GM18870 (cell line): ENCODE measurements around the gene DCP1B.

Experiments used
- ATAC-seq: cut with Tn5 transposase; IDR thresholded peaks from one replicate; pipeline ENCODE4 v1.9.1; 2021; ENCODE audit warnings: moderate library complexity; ENCODE audit not compliant: unreplicated experiment

The DCP1B gene

DNA sequence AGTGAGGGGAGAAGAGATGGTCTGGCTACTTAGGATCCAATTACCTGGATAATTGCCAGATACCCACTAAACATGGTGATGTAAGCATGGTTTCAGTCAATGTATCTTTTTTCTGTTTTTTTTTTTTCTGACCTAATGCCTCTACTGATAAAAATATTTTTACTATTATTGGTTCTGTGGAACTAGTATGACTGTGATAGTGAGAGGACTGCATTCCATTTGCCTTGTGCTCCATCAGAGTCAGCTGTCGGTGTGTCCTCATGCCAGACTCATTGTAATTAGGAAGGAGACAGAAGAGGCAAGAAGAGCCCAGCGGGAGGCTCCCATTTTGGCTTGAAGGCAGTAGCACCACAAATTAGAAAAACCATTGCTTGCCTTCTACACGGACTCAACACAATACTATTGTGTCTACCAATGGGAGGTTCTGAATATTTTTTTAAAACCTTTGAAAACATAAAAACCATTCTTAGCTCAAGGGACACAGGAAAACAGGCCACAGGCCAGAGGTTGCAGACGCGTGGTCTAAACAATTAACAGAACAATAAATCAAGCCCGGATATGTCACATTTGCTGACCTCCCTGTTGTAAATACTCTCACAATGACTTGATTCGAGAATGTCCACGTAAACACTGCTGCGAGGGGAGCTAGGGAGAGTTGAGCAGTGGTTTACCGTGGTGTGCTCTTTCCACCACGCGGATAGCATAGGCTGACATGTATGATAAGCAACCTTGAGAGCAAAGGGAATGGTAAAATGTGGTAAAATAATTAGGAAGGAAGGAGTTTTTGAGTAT, 13.5 kb upstream of the DCP1B start:
- ATAC-seq: no peak

DNA sequence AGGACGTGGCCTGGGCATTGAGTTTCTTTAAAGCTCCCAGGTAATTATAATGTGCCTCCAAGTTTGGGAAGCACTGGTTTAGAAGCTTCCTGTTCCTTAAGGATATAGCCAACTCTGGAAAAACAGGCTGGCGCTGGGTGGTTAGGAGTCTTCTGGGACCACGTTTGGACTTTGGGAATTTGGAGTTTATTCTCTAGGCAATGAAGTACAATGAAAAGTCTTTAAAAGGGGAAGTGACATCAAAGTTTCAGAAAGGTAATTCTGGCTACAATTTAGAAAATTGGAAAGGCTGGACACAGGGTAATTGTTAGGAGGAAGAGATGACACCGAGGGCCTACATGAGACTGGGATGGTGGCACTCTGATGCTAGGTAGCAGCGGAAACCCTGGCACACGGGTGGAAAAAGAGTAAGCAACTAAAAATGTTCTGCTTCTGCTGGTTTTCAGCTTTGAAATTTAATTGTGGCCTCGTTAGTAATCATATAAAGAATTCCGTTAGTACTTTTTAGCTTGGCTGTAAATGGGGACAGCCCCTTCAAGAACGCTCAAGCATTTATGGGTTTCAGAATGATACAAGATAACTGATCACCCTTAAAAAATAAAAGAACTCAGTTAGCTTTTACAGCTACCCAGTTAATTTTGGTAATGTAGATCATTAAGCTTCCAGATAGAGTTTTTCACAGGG, 12.7 kb upstream of the DCP1B start:
- ATAC-seq: no peak

DNA sequence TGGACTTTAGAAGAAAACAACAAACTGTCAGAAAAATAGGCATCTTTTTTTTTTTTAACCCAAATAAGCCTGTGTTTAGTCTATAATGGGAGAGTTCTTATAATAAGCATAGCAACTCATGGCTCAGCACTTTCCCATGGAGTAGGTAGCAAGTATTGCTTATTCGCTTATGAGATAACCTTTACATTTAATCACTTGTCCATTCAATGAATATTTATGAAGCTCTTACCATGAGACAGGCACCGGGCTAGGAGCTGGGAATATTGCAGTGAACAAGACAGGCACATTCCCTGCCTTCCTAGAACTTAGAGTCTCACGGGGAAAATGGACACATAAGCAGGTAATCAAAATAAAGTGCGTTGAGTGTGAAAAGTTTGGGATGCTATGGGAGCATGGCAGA, 10.0 kb upstream of the DCP1B start:
- no peak for ATAC-seq

DNA sequence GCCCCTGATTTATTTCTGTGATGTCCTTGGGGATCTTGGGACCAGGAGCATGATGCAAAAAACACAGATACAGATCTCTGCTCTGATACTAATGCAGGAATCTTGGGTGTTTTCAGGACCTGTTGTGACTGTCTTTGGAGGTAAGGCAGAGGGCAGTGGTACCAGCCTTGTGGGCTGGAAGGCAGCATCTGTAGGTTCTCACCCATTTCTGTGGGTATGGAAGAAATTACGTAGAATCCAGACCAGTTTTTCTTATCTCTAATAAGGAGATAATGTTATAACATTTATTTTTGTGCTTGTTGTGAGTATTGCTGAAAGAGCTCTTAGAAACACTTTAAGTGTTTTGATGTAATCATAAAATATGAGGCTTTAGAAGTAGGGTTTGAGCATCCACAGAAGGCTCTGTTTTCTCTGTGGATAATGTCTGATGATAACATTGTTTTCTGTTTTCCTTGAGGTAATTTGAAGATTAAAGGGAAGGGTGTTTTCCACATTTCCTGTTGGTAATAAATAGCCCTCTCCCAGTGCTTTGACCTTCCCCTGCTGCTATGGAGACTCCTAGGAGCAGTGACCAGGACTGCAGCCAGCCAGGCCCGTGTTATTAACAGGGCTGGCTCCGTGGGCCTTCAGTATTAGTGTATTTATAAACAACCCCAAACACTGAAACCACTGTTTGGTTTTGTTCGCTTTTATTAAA, 9.4 kb upstream of the DCP1B start:
- ATAC-seq: no peak

DNA sequence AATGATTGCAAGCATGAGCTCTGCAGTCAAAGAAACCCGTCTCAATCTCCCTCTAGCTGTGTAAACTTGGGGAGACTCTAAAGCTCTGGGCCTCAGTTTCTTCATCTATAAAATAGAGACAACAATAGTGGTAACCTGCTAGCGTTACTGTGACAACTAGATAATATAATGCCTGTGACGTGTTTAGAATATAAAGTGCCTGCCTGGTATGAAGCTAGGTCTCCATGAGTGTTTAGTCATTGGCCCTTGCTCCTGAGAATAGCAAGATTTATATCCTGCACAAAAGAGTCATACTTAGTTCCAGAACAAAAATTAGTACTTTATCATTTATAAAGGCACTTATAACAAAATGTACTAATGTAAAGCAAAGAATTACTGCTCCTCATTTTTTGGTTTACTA, 8.8 kb upstream of the DCP1B start:
- ATAC-seq: no peak

DNA sequence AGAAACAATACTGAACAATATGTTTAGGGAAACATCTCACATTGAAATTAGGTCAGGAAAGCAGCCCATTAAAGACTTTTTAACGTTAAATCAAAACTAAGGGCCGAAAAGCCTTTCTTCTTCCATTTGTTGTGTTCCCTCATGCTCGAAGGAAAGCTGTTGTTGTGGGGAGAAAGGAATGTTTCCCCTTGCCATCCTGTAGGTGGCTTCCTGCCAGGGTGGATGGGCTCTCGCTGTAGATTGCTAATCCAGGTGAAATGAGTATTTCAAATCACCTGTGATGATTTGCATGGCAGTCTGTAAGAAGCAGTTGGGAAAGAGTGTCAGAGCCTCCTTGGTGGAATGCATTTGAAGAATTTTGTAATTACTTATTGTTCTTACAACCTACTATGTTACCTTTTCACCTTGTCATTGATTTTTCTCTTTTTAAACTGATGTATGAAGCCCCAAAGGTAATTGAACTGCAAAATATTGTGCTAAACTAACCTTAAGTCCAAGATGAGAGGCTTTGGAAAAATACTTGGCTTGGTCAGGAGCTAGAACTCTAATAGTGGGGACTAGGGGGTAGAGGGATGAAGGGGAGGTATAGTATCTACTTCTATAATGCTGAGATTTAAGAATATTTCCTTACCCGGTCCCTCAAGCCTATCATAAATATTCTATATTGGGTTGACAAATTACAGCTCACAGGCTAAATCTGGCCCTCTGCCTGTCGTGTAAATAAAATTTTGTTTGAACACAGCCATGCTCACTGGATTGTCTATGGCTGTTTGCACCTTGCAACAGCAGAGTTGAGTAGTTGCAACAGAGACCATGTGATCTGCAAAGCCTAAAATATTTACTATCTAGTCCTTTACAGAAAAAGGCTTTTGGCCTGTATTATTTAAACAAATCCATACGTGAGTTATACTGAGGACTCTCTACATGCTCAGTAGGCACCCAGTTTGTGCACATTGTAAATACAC, 7.7 kb upstream of the DCP1B start:
- ATAC-seq: no peak

DNA sequence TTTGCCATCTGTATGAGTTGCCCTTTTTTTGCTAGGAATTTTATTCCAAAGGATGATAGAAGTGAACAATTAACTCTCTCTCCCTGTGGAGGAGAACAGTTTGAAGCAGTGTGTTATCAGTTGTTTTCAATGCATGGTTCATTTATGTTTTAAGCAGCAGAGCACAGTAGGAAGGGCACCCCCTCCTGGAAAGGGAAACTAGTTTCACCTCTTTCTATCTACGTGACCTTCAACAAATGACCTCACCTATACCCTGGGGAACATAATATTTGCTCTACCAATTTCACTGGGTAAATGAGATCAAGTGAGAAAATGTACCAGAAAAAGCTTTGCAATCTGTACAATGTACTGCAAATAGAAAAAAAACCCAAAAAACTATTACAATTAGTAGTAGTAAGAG, 5.4 kb upstream of the DCP1B start:
- ATAC-seq: no peak

DNA sequence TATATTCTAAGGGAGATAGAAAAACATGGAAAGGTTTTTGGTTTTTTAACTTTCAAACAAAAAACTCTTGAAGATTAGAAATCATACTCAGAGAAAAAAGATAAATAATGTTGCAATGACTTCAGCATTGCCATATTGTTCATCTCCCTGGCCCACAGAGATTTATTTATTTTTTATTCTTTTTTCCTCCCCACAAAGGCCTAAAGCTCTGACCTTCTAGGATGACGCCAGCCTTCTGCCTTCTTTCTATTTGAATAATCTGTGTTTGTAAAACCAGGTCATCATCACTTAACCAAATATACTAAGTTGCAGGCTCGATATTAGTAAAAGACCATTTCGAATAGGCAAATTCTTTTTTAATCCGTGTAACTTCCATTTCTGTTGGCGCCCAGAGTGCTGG, 4.4 kb upstream of the DCP1B start:
- ATAC-seq: no peak

DNA sequence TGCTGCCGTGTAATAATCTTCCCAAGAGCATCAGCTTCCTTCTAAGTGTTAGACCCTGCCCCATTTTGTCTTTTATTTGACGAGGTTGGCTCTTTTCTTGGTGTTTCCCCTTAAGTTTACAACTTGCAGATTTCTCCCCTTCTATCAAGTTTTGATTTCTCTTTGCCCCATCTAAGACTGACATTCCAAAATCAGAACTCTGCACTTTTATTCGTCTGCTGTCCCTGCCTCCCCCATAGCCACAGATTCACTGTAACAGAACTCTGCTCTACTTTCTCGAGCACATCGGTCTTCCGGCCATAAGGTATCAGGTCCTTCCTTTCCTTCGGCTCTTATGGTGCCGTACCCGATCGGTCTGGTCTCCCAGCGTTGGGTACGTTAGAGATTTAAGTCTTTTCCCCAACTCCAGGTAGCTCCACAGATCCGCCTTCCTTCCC, 563 bp downstream of the DCP1B start:
- ATAC-seq: peak; percentile 7

DNA sequence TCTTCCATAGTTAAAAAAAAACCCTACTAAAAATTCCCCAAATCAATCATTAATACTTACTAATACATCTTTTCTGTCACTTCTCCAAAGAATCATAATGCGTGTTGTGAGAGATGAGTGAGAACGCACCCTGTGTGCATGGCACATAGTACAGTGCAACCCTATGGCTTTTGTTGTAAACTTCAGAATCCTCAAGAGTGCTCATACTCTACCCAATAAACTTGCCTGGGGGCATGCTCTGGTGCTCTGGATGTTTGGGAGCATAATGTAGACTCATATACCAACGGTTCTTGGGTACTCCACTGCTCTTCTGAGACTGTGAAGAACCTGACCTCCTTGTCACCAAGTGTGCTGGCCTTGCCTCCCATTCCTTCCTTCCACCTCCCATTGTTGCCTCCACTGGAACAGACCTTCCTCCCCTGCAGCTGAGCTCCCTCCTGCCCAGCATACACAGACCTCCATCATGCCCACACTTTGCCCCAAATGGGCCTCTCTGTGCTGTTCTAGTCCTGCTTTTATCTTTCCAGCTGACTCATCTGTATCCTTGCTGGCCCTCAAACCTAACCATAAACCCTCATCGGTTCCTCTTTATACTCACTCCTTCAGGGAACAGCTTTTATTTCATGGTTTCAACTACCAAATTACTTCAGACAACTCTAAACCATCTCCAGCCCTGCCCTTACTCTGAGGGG, 8.9 kb downstream of the DCP1B start:
- no peak for ATAC-seq

DNA sequence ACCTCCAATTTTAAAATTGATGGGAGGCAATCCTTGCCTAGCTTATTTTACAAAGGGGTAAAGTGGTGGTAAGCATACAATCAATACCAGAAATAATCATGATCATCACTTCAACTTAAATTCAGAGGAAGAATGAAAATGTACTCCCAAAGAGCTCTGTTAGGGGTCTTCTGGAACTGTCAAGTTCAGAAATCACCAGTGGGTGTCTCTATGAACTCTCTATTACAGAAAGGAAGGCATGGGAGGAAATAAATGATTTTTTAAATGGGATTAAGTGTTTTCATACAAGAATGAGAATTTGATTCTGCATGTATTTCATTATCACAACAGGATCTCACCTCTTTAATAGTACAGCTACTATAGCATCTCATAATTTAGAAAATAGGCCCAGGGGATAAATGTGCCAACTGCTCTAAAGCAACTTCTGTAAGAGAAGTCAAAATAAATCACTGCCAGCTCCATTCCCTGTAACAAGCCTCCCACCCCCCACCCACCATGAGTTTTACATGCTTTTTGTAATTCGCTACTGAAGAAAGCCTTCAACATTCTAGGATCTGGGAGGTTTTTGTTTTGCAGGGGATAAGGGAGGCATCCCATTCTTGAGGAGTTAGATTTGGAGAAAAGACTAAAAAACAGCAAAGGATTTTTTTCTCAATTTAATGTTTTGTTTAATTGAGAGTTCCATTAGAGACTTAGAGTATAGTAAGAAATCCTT, 9.7 kb downstream of the DCP1B start:
- no peak for ATAC-seq

DNA sequence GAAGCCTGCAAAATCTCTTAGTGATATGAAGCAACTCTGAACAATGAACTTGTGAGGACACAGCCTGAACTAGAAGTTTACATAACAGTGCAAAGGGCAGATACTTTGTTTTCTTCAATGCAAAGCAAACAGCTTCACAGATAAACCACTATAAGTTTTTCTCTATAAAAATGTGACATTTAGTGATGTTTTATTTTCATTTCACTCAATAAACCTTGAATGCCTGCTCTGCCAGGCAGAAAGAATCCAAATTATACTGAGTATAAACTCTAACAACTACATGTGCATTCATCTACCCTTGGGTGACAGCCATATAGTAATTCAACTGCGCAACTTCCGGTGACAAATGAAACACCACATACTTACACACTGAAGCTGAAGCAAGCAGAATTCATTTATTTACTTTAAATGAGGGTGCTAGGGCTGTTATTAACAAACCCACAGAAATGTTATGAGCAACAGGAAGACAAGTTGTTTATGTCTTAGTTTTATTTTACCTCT, 10.3 kb downstream of the DCP1B start:
- ATAC-seq: no peak

DNA sequence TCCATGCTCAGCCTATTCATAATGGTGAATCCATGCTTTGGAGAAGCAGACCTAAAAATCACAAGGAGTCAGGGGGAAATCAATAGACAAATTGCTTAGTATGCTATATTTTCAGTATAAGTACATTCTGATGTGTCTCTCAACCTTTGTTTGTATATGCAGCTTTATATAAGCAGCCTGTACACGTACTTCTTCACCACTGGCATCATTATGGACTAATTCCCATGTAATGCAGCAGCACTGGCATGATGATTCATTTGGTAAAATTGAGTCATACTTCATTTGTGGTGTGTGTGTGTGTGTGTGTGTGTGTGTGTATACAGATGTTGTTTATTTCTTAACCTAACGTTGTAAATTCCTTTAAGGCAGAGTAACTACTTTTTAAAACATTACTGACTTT, 10.9 kb downstream of the DCP1B start:
- no peak for ATAC-seq

DNA sequence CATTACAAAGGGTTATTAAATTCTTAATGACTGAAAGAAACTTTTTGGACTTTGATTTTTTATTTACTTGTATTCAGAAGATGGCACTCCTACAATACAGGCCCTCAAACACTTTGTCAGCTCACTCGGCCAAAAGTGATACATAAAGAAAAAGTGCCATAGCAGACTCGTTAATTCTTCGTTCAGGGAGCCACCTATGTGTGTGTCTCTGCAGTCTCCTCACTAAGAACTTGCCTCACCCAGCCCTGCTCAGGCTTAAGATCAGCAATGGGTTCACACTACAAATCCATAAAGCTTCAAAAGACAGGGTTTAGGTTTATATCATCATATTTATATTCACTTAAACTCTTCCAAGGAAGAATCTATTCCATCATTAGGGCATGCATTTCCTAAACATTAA, 11.5 kb downstream of the DCP1B start:
- ATAC-seq: no peak

DNA sequence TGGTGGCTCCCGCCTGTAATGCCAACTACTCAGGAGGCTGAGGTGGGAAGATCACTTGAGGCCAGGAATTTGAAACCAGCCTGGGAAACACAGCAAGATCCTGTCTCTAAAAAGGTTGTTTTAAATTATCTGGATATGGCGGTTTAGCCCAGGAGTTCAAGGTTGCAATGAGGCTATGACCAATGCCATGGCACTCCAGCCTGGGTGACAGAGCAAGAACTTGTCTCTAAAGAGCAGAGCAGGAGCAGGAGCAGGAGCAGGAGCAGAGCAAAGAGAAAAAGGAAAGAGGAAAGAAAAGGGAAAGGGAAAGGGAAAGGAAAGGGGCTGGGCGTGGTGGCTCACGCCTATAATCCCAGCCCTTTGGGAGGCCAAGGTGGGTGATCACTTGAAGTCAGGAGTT, 15.1 kb downstream of the DCP1B start:
- ATAC-seq: no peak

DNA sequence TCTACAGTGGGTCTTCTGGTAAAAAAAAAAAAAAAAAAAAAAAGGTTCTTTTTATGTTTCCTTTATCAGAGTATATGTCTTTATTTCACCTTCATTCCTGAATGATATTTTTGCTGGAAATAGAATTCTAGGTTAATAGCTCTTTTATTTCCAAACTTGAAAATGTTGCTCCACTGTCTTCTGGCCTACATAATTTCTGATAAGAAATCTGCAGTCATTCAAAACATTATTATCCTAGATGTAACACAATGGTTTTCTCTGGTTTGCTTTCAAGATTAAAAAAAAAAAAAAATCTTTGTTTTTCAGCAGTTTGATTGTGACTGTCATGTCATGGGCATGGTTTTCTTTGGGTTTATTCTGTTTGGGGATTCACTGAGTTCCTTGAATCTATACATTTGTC, 19.5 kb downstream of the DCP1B start:
- no peak for ATAC-seq

DNA sequence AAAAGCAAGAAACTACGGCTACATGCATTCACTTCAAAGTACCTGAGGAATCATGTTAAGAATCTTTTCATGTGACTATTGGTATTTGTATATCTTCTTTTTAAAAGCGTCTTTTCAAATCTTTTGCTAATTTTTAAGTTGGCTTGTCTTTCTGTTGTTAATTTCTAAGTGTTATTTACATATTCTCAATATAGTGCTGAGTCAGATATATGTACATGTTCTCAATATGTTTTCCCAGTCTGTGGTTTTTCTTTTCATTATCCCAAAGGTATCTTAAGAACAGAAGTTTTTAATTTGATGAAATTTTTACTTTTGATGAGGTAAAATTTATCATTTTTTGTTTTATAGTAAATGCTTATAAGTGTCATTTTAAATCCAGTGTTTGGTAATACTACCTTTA, 24.0 kb downstream of the DCP1B start:
- ATAC-seq: no peak

DNA sequence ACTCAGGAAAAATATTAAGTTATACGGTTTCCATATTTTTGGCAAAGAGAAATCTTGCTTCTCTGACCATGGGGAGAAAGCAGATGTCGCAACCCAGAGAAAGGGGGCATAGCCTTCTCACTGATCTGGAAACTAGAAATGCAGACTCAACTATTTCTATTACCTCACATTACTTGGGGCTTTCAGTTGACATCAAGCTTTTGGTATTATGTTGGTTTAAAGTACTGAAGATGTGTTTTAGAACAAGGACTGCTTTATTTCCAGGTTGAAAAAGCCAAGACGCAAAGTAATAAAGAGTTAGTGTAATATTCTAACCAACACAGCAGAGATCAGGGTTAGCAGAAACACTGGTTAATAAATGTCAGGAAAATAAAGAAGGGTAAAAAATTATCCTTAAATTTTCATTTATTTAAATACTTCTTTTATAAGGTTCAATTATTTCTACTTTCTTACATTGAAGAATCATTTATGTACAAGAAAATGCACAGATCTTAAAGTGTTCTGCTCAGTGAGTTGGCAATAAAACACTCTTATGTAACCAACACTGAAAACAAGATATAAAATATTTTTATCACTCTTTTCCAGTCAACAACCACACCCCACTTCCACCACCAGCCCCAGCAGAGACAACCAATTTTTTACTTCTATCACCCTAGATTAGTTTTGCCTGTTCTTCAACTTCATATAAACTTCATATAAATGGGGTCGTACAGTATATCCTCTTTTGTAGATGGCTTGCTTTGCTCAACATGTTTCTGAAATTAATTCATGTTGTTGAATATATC, 26.0 kb downstream of the DCP1B start:
- ATAC-seq: no peak

DNA sequence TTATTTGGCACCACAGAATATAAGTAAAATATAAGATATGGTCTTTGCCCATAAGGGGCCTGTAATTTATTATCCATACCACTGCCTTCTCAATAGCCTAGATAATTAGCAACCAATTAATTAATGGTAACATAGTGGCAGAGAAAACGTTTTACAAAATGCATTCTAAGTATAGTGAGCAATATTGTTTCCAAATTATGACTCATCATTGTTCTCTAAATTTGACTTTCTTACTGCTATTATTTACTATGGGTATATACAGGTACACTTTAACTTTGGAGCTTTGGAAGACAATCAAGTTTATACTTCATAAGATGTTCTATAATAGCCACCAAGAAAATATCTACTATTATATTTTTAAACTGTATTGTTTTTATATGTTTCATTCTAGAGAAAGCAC, 26.7 kb downstream of the DCP1B start:
- no peak for ATAC-seq
